ENCODE results near the gene CHCHD3. TPM values are rescaled to one million over a fixed set of nuclear protein-coding genes. Genes with fewer than 3 reads are reported as not detected.

CHCHD3 gene
- total RNA-seq, 1 donor from 2014 or later = 71.0 TPM

GRCh38 chr7:132855901-132856300 lies 226.0 kb downstream of the CHCHD3 start:
- H3K4me3 Mint-ChIP-seq = no peak overlapping the region
- no peaks in the 10 kb centered on the region for H3K27me3 Mint-ChIP-seq
- DNase-seq (ENCODE audit: extremely low spot score, unreplicated experiment) = no peak
- H3K27ac Mint-ChIP-seq = no peak overlapping the region
- peaks cover 11% of the 10 kb centered on the region for H3K4me1 Mint-ChIP-seq (ENCODE audit: unreplicated experiment)
- no peaks in the 10 kb centered on the region for H3K9me3 Mint-ChIP-seq
- peaks cover 9% of the 10 kb centered on the region for H3K36me3 Mint-ChIP-seq
- no peak for TF ChIP-seq CTCF (conservative IDR thresholded peaks at IDR 0.05)

- Mint-ChIP-seq H3K4me3 (no peak overlapping the region), H3K36me3 (peaks cover 7% of the 10 kb centered on the region), H3K9me3 (no peaks in the 10 kb centered on the region), H3K27me3 (no peaks in the 10 kb centered on the region), H3K4me1 (ENCODE audit: unreplicated experiment) (peaks cover 11% of the 10 kb centered on the region), H3K27ac (no peak overlapping the region)
- TF ChIP-seq CTCF (conservative IDR thresholded peaks at IDR 0.05) = no peak
- DNase-seq (ENCODE audit: extremely low spot score, unreplicated experiment) = no peak
These were observed 227.7 kb downstream of the CHCHD3 start for GRCh38 chr7:132854238-132854637.

- Mint-ChIP-seq H3K27me3 (no peaks in the 10 kb centered on the region), H3K9me3 (no peaks in the 10 kb centered on the region), H3K4me3 (no peak overlapping the region), H3K4me1 (ENCODE audit: unreplicated experiment) (no peaks in the 10 kb centered on the region), H3K36me3 (peaks cover 8% of the 10 kb centered on the region), H3K27ac (no peak overlapping the region)
- TF ChIP-seq CTCF (conservative IDR thresholded peaks at IDR 0.05) = no peak
- DNase-seq (ENCODE audit: extremely low spot score, unreplicated experiment) = no peak
These were observed 234.5 kb downstream of the CHCHD3 start for GRCh38 chr7:132847376-132847775.

- Mint-ChIP-seq H3K27ac (no peak overlapping the region), H3K27me3 (no peaks in the 10 kb centered on the region), H3K4me3 (no peak overlapping the region), H3K4me1 (ENCODE audit: unreplicated experiment) (no peaks in the 10 kb centered on the region), H3K9me3 (no peaks in the 10 kb centered on the region), H3K36me3 (peaks cover 12% of the 10 kb centered on the region)
- DNase-seq (ENCODE audit: extremely low spot score, unreplicated experiment) = no peak
- no peak for TF ChIP-seq CTCF (conservative IDR thresholded peaks at IDR 0.05)
These were observed 235.8 kb downstream of the CHCHD3 start for GRCh38 chr7:132846086-132846485.

GRCh38 chr7:132842478-132842877 lies 239.4 kb downstream of the CHCHD3 start:
- peaks cover 22% of the 10 kb centered on the region for H3K36me3 Mint-ChIP-seq
- H3K27ac Mint-ChIP-seq = no peak overlapping the region
- no peak for TF ChIP-seq CTCF (conservative IDR thresholded peaks at IDR 0.05)
- no peaks in the 10 kb centered on the region for H3K27me3 Mint-ChIP-seq
- no peaks in the 10 kb centered on the region for H3K9me3 Mint-ChIP-seq
- H3K4me3 Mint-ChIP-seq = no peak overlapping the region
- no peak for DNase-seq (ENCODE audit: extremely low spot score, unreplicated experiment)
- no peaks in the 10 kb centered on the region for H3K4me1 Mint-ChIP-seq (ENCODE audit: unreplicated experiment)

- DNase-seq (ENCODE audit: extremely low spot score, unreplicated experiment) = no peak
- Mint-ChIP-seq H3K36me3 (peaks cover 32% of the 10 kb centered on the region), H3K4me1 (ENCODE audit: unreplicated experiment) (no peaks in the 10 kb centered on the region), H3K27me3 (no peaks in the 10 kb centered on the region), H3K27ac (no peak overlapping the region), H3K4me3 (no peak overlapping the region), H3K9me3 (no peaks in the 10 kb centered on the region)
- no peak for TF ChIP-seq CTCF (conservative IDR thresholded peaks at IDR 0.05)
These were observed 241.7 kb downstream of the CHCHD3 start for GRCh38 chr7:132840199-132840598.
